IMR-90 (cell line): ENCODE measurements around the gene OR3A3.

Experiments
- CEBPB ChIP-seq: IDR thresholded peaks from 2 replicates; pipeline ENCODE4 v1.6.1; 2012; ENCODE audit warnings: low read depth, low read length, improper control_type of control experiment
- CHD1 ChIP-seq: IDR thresholded peaks from 2 replicates; pipeline ENCODE4 v1.6.1; 2012; ENCODE audit warnings: low read depth, low read length, improper control_type of control experiment
- CTCF ChIP-seq: conservative IDR thresholded peaks from 2 replicates; pipeline ENCODE4 v1.5.1; 2012; ENCODE audit warnings: mild to moderate bottlenecking, low read depth, low read length, improper control_type of control experiment
- ELK1 ChIP-seq: fragments of 150-350 bp; IDR thresholded peaks from 2 replicates; pipeline ENCODE4 v1.6.1; 2016; ENCODE audit warnings: low read depth, mild to moderate bottlenecking, low read length, moderate library complexity, borderline replicate concordance
- MAZ ChIP-seq: IDR thresholded peaks from 2 replicates; pipeline ENCODE4 v1.6.1; 2012; ENCODE audit warnings: low read depth, mild to moderate bottlenecking, low read length, improper control_type of control experiment, moderate library complexity, borderline replicate concordance
- MXI1 ChIP-seq: IDR thresholded peaks from 2 replicates; pipeline ENCODE4 v1.6.1; 2012; ENCODE audit warnings: low read depth, mild to moderate bottlenecking, low read length, moderate library complexity, borderline replicate concordance
- NFE2L2 ChIP-seq: fragments of 150-350 bp; IDR thresholded peaks from 2 replicates; pipeline ENCODE4 v1.6.1; 2016; ENCODE audit warnings: low read depth, mild to moderate bottlenecking, low read length
- POLR2A ChIP-seq: IDR thresholded peaks from 2 replicates; pipeline ENCODE4 v1.6.1; 2012; ENCODE audit warnings: mild to moderate bottlenecking, low read depth, low read length
- RAD21 ChIP-seq: IDR thresholded peaks from 2 replicates; pipeline ENCODE4 v1.6.1; 2012; ENCODE audit warnings: low read length, improper control_type of control experiment
- RFX5 ChIP-seq: IDR thresholded peaks from 2 replicates; pipeline ENCODE4 v1.8.0; 2012; ENCODE audit warnings: low read depth, mild to moderate bottlenecking, low read length, moderate library complexity
- USF2 ChIP-seq: fragments of 150-350 bp; IDR thresholded peaks from 2 replicates; pipeline ENCODE4 v1.6.1; 2017; ENCODE audit warnings: mild to moderate bottlenecking, antibody characterized with exemption, low read length, low read depth

GRCh38 chr17:3469529-3469928 is 58.4 kb downstream of the OR3A3 start:
- TF ChIP-seq POLR2A (no peak), RAD21 (no peak), CEBPB (no peak), CTCF (no peak), CHD1 (no peak), RFX5 (no peak), MXI1 (no peak), ELK1 (no peak), MAZ (no peak), USF2 (no peak), NFE2L2 (no peak)
